SU-DHL-6 (cell line): ENCODE results near the gene CPVL.

Experiments used
- H2AFZ ChIP-seq: fragments of 200-600 bp; sonication (generic); 2 replicates; pipeline ENCODE4 v1.6.1; 2014; ENCODE audit warnings: low read depth, mild to moderate bottlenecking, moderate library complexity, mixed read lengths, antibody characterized with exemption, low read length; ENCODE audit not compliant: severe bottlenecking
- H3F3A ChIP-seq: fragments of 200-600 bp; shearing (Covaris generic); 2 replicates; pipeline ENCODE4 v1.6.0; 2016; ENCODE audit warnings: antibody characterized with exemption, mild to moderate bottlenecking; ENCODE audit not compliant: insufficient read depth
- H3K27ac ChIP-seq: fragments of 200-600 bp; sonication (generic); 2 replicates; pipeline ENCODE4 v1.5.1; 2016; ENCODE audit warnings: low read depth, mild to moderate bottlenecking, low read length, moderate library complexity, mixed read lengths
- H3K27me3 ChIP-seq: fragments of 200-600 bp; sonication (generic), shearing (Covaris generic); 2 replicates; pipeline ENCODE4 v1.6.0; 2014; ENCODE audit warnings: mild to moderate bottlenecking, low read length
- H3K36me3 ChIP-seq: fragments of 200-600 bp; sonication (generic); 2 replicates; pipeline ENCODE4 v1.6.1; 2014; ENCODE audit warnings: mild to moderate bottlenecking, low read length, mixed read lengths
- H3K4me2 ChIP-seq: fragments of 300-600, 200-600 bp; shearing (Covaris generic), sonication (generic); 2 replicates; pipeline ENCODE4 v1.6.0; 2014; ENCODE audit warnings: low read length, low read depth, mild to moderate bottlenecking; ENCODE audit not compliant: poor library complexity, severe bottlenecking
- H3K4me3 ChIP-seq: fragments of 200-600 bp; sonication (generic); 2 replicates; pipeline ENCODE4 v1.5.1; 2014; ENCODE audit warnings: antibody characterized with exemption, low read length, mild to moderate bottlenecking, mixed read lengths; ENCODE audit not compliant: insufficient read depth, poor library complexity, severe bottlenecking
- H3K79me2 ChIP-seq: fragments of 200-600 bp; sonication (generic); 2 replicates; pipeline ENCODE4 v1.6.1; 2014; ENCODE audit warnings: mild to moderate bottlenecking, low read length, moderate library complexity; ENCODE audit not compliant: insufficient read depth
- H3K9ac ChIP-seq: fragments of 200-600 bp; sonication (generic); 2 replicates; pipeline ENCODE4 v1.7.0; 2014; ENCODE audit warnings: mild to moderate bottlenecking, low read length
- H3K9me2 ChIP-seq: fragments of 200-600 bp; sonication (generic); replicated peaks from 2 replicates; pipeline ENCODE4 v1.6.1; 2014; ENCODE audit warnings: low read length; ENCODE audit not compliant: insufficient read depth
- H3K9me3 ChIP-seq: fragments of 200-600 bp; sonication (generic); 2 replicates; pipeline ENCODE4 v1.6.1; 2014; ENCODE audit warnings: low read length, mixed read lengths; ENCODE audit not compliant: insufficient read depth
- H4K20me1 ChIP-seq: fragments of 200-600 bp; sonication (generic); 2 replicates; pipeline ENCODE4 v1.6.1; 2014; ENCODE audit warnings: low read depth, mild to moderate bottlenecking, antibody characterized with exemption, low read length, moderate library complexity, mixed read lengths
- CTCF ChIP-seq: fragments of 200-600 bp; sonication (generic); IDR thresholded peaks from one replicate; pipeline ENCODE4 v1.5.1; 2017; ENCODE audit warnings: antibody characterized with exemption, mild to moderate bottlenecking, low read length, moderate library complexity; ENCODE audit not compliant: insufficient read depth, poor library complexity, severe bottlenecking
- EZH2phosphoT487 ChIP-seq: fragments of 200-600 bp; sonication (generic), shearing (Covaris generic); conservative IDR thresholded peaks from 2 replicates; pipeline ENCODE4 v1.6.1; 2018; ENCODE audit warnings: mild to moderate bottlenecking, antibody characterized with exemption, low read length, moderate library complexity, mixed read lengths

Gene CPVL

GRCh38 chr7:29173458-29173857 lies 27.1 kb upstream of the CPVL start:
- H3K4me2 ChIP-seq, result no peak overlapping the region
- no peaks in the 10 kb centered on the region for H3K36me3 ChIP-seq
- TF ChIP-seq EZH2phosphoT487 (no peak), CTCF (no peak)
- no peaks in the 10 kb centered on the region for H4K20me1 ChIP-seq
- no peak overlapping the region for H3K4me3 ChIP-seq
- H3F3A ChIP-seq, result no peaks in the 10 kb centered on the region
- no peaks in the 10 kb centered on the region for H3K9me3 ChIP-seq
- no peaks in the 10 kb centered on the region for H3K9me2 ChIP-seq
- H3K27me3 ChIP-seq, result no peaks in the 10 kb centered on the region
- no peaks in the 10 kb centered on the region for H3K79me2 ChIP-seq
- no peak overlapping the region for H3K27ac ChIP-seq
- H2AFZ ChIP-seq, result no peak overlapping the region
- H3K9ac ChIP-seq, result no peak overlapping the region

GRCh38 chr7:29170781-29171180 lies 24.4 kb upstream of the CPVL start:
- no peak overlapping the region for H3K4me3 ChIP-seq

GRCh38 chr7:29167721-29168120 lies 21.4 kb upstream of the CPVL start:
- TF ChIP-seq CTCF (no peak), EZH2phosphoT487 (no peak)
- H3K79me2 ChIP-seq, result no peaks in the 10 kb centered on the region
- no peaks in the 10 kb centered on the region for H3K9me2 ChIP-seq

More at GRCh38 chr7:29170781-29171180, 24.4 kb upstream of the CPVL start:
- Histone ChIP-seq H4K20me1 (no peaks in the 10 kb centered on the region), H3K9ac (no peak overlapping the region), H3K36me3 (no peaks in the 10 kb centered on the region), H3F3A (no peaks in the 10 kb centered on the region), H3K9me3 (0 out of 2 replicates have a peak, but pooled peaks cover 6% of the 10 kb centered on the region), H2AFZ (no peak overlapping the region), H3K4me2 (no peak overlapping the region), H3K9me2 (no peaks in the 10 kb centered on the region), H3K27ac (no peak overlapping the region), H3K27me3 (no peaks in the 10 kb centered on the region), H3K79me2 (no peaks in the 10 kb centered on the region)
- no peak for TF ChIP-seq EZH2phosphoT487
- no peak for TF ChIP-seq CTCF

More at GRCh38 chr7:29167721-29168120, 21.4 kb upstream of the CPVL start:
- Histone ChIP-seq H4K20me1 (no peaks in the 10 kb centered on the region), H3K9me3 (0 out of 2 replicates have a peak, but pooled peaks cover 11% of the 10 kb centered on the region), H3K4me3 (no peak overlapping the region), H3K9ac (no peak overlapping the region), H3F3A (no peaks in the 10 kb centered on the region), H3K36me3 (no peaks in the 10 kb centered on the region), H3K27me3 (no peaks in the 10 kb centered on the region), H3K27ac (no peak overlapping the region), H2AFZ (no peak overlapping the region), H3K4me2 (no peak overlapping the region)
